ENCODE measurements around the gene MELK.

Gene MELK

GRCh38 chr9:36665387-36665786 is 92.7 kb downstream of the MELK start:
- TF ChIP-seq CTCF (IDR thresholded peaks at IDR 0.05; ENCODE audit: control insufficient read depth, extremely low read depth, insufficient read depth) = no peak
- no peak overlapping the region for H3K4me3 ChIP-seq (ENCODE audit: low read depth, low read length)
- DNase-seq (ENCODE audit: low read depth) = no peak

GRCh38 chr9:36665921-36666431 is 93.3 kb downstream of the MELK start:
- no peak for TF ChIP-seq CTCF (IDR thresholded peaks at IDR 0.05; ENCODE audit: control insufficient read depth, extremely low read depth, insufficient read depth)
- no peak for DNase-seq (ENCODE audit: low read depth)
- H3K4me3 ChIP-seq (ENCODE audit: low read depth, low read length) = no peak overlapping the region

- TF ChIP-seq CTCF (IDR thresholded peaks at IDR 0.05; ENCODE audit: control insufficient read depth, extremely low read depth, insufficient read depth) = no peak
- DNase-seq (ENCODE audit: low read depth) = no peak
- H3K4me3 ChIP-seq (ENCODE audit: low read depth, low read length) = no peak overlapping the region
Measured at GRCh38 chr9:36671561-36671960, 98.9 kb downstream of the MELK start.

- no peak for DNase-seq (ENCODE audit: low read depth)
- no peak for TF ChIP-seq CTCF (IDR thresholded peaks at IDR 0.05; ENCODE audit: control insufficient read depth, extremely low read depth, insufficient read depth)
- H3K4me3 ChIP-seq (ENCODE audit: low read depth, low read length) = no peak overlapping the region
Measured at GRCh38 chr9:36676091-36676490, 103.4 kb downstream of the MELK start.

GRCh38 chr9:36676778-36677485 is 104.2 kb downstream of the MELK start:
- DNase-seq (ENCODE audit: low read depth) = no peak
- TF ChIP-seq CTCF (IDR thresholded peaks at IDR 0.05; ENCODE audit: control insufficient read depth, extremely low read depth, insufficient read depth) = no peak
- no peak overlapping the region for H3K4me3 ChIP-seq (ENCODE audit: low read depth, low read length)

- no peak overlapping the region for H3K4me3 ChIP-seq (ENCODE audit: low read depth, low read length)
- DNase-seq (ENCODE audit: low read depth) = peak; percentile 26
- TF ChIP-seq CTCF (IDR thresholded peaks at IDR 0.05; ENCODE audit: control insufficient read depth, extremely low read depth, insufficient read depth) = no peak
Measured at GRCh38 chr9:36677611-36678010, 104.9 kb downstream of the MELK start.

- no peak for DNase-seq (ENCODE audit: low read depth)
- no peak overlapping the region for H3K4me3 ChIP-seq (ENCODE audit: low read depth, low read length)
- no peak for TF ChIP-seq CTCF (IDR thresholded peaks at IDR 0.05; ENCODE audit: control insufficient read depth, extremely low read depth, insufficient read depth)
Measured at GRCh38 chr9:36679710-36680109, 107.0 kb downstream of the MELK start.

All from LNCaP clone FGC (cell line).